Activated naive CD4-positive, alpha-beta T cell treated with Interleukin-2 at 50 U/mL for 16 hours (primary cell): ENCODE data around the gene ATAD3B.
A peak's percentile ranks its signal among the peaks of the same experiment; 100 is the strongest.
"Not testable (repeated sequence)": the region's sequence is repeated elsewhere in the genome, so short reads cannot be mapped to it uniquely, and the experiment has no call there.

Experiments used
- DNase-seq: peaks from one replicate; pipeline ENCODE4 v3.0.0-alpha.2; 2020

The ATAD3B gene

GRCh38 chr1:1482856-1483255 lies 11.3 kb downstream of the ATAD3B start:
- no peak for DNase-seq

- no peak for DNase-seq
Observed at GRCh38 chr1:1483714-1484113, 12.1 kb downstream of the ATAD3B start.

DNA sequence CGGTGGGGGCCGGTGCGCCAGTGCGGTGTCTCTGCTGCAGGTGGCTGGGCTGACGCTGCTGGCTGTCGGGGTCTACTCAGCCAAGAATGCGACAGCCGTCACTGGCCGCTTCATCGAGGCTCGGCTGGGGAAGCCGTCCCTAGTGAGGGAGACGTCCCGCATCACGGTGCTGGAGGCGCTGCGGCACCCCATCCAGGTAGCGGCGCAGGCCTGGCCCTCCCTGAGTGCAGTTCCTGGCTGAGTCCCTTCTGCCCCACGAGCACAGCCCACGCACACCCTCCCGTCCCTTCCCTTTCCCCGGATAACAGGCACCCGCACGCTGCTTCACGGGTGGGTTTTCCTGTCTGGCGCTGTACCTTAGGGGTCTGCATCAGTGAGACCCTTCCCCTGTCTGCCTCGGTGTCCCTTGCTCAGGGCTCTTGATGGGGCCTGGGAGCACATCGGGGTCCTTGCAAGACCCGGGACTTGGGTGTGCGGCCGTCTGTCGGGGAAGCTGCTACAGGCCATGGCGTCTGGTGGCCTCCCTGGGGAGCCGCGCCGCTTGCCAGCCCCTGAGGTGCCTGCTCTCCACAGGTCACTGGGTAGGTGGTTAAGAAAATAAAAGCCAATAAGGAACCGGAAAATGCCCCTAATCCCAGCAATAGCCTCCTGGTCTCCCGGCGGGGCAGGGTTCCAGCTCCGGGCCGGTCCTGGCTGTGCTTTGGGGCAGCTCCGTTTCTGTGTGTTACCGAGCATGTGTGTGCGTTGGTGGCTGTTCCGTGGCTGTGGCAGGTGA lies 13.6 kb downstream of the ATAD3B start:
- not testable (repeated sequence) for DNase-seq

DNA sequence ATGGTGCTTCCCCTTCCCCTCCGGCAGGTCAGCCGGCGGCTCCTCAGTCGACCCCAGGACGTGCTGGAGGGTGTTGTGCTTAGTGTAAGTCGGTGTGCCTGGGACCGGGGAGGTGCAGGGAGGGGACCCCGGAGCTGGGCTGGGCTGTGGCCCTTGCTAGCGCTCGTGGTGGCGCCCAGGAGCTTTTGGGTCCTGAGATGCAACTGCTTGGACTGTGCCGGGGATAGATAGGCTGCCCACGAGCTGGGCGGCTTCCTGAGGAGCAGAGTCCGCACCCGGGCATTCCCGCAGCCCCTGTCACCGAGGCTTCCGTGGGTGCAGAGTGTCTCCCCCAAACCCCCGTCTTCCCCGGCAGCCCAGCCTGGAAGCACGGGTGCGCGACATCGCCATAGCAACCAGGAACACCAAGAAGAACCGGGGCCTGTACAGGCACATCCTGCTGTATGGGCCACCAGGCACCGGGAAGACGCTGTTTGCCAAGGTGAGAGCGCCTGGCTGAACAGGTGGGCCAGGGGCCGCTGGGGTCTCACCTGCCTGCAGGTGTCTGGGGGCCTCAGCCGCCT lies 14.3 kb downstream of the ATAD3B start:
- not testable (repeated sequence) for DNase-seq

GRCh38 chr1:1487701-1488100 lies 16.1 kb downstream of the ATAD3B start:
- DNase-seq = no peak

DNA sequence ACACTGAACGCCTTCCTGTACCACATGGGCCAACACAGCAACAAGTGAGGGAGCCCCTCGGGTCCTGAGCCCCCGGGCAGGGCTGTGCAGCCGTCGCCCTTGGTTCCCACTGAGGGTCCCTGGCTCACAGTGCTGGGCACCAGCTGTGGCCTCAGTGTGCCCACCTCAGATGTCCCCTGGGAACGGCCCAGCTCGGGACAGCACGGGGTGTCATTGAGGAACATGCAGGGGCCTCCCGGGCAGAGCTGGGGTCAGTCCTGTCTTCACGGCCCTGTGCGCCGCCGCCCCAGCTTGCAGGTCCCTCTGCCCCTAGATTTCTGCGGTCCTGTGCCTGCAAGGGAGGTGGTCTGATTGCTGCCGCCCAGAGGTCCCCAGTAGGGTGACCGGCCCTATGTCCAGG lies 17.7 kb downstream of the ATAD3B start:
- no peak for DNase-seq

DNA sequence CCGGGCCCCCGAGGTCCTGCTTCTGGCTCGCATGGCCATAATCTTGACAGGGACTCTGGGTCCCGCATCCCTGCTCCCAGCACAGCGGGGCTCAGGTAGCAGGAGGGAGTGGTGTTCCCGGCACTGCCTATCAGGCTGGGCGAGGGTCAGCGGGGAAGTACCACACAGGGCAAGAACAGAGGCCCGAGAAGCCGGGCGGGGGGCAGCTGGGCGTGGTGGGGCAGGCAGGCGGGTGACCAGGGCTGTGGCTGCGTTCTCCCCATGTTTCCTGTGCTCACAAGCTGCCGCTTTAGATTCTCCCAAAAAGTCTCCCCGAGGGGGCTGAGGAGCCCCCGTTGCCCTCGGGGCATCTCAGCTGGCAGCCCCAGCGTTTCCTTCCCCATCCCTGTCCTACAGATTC lies 18.3 kb downstream of the ATAD3B start:
- DNase-seq = no peak

DNA sequence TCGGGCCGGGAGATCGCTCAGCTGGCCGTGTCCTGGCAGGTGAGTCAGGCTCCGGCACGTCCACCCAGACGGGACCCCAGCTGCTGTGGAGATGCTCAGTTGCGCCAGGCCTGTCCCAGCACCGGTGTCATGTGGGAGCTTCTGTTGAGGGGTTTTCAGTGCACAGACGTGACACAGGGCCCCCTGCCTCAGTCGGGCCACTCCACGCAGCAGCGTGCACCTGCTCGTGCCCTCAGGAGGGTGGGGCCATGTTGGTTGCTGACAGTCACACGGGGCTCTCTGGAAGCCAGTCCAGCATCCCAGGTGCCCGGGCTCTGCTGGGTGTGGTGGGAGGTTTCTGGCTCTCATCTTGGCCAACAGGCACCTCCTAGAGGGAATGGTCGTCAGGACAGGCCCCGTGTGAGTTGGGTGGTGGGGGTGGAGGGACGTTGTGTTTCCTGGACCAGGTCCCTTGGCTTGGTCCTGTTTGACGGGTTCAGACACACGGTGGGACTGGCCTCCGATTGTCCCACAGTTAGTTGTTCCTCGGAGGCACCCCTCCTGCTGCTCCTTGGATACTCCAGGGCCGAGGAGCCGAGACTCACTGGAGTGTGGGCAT lies 19.2 kb downstream of the ATAD3B start:
- no peak for DNase-seq

GRCh38 chr1:1491601-1492000 lies 20.0 kb downstream of the ATAD3B start:
- no peak for DNase-seq

DNA sequence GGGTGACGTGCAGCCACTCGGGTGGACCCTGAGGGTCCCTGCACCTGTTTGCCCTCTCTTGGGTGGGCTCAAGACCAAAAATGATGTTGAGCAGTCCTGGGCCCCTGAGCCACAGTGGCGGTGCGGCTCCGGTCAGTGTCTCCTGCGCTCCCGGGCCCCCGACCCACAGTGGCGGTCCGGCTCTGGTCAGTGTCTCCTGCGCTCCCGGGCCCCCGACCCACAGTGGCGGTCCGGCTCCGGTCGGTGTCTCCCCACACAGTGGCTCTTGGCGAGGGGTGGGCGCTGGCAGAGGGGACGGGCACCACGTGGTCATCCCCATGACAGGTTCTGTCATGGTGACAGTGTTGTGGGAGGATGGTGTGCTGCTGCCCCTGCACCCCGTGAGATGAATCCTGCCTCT lies 22.7 kb downstream of the ATAD3B start:
- DNase-seq = not testable (repeated sequence)

DNA sequence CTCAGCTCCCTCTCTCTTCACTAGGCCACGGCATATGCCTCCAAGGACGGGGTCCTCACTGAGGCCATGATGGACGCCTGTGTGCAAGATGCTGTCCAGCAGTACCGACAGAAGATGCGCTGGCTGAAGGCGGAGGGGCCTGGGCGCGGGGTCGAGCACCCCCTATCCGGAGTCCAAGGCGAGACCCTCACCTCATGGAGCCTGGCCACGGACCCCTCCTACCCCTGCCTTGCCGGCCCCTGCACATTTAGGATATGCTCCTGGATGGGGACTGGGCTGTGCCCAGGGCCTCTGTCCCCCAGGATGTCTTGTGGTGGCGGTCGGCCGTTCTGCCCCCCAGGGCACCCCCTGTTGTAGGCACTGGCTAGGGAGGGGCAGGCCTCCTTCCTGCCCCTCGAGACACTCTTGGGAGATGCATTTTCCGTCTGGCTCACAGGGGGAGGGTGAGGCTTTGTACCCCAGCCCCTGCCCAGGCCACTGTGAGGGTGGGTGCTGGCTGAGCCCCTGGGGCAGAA lies 24.0 kb downstream of the ATAD3B start:
- DNase-seq = not testable (repeated sequence)

GRCh38 chr1:1504777-1505365 lies 33.3 kb downstream of the ATAD3B start:
- DNase-seq = peak; percentile 79

- DNase-seq = peak; percentile 24
Observed at GRCh38 chr1:1505366-1505798, 33.8 kb downstream of the ATAD3B start.

DNA sequence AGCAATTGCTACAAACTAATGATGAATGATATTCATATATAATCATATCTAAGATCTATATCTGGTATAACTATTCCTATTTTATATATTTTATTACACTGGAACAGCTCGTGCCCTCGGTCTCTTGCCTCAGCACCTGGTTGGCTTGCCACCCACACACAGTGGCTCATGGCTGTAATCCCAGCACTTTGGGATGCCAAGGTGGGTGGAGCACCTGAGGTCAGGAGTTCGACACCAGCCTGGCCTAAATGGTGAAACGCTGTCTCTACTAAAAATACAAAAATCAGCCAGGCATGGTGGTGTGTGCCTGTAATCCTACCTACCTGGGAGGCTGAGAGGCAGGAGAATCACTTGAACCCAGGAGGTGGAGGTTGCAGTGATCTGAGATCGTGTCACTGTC lies 34.2 kb downstream of the ATAD3B start:
- DNase-seq = not testable (repeated sequence)

DNA sequence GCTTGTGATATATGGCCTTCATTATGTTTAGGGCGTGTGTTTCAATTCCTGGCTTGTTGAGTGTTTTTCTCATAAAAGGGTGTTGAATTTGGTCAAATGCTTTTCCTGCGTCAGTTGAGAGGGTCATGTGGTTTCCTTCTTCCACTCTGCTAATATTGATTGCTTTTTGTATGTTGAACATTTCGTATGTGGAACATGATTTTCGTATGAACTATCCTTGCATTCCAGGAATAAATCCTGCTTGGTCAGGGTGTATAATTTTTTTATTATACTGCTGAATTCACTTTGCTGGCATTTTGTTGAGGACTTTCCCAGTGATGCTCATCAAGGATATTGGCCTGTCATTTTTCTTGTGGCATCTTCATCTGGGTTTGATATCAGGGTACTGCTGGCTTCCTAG lies 35.7 kb downstream of the ATAD3B start:
- DNase-seq = no peak

DNA sequence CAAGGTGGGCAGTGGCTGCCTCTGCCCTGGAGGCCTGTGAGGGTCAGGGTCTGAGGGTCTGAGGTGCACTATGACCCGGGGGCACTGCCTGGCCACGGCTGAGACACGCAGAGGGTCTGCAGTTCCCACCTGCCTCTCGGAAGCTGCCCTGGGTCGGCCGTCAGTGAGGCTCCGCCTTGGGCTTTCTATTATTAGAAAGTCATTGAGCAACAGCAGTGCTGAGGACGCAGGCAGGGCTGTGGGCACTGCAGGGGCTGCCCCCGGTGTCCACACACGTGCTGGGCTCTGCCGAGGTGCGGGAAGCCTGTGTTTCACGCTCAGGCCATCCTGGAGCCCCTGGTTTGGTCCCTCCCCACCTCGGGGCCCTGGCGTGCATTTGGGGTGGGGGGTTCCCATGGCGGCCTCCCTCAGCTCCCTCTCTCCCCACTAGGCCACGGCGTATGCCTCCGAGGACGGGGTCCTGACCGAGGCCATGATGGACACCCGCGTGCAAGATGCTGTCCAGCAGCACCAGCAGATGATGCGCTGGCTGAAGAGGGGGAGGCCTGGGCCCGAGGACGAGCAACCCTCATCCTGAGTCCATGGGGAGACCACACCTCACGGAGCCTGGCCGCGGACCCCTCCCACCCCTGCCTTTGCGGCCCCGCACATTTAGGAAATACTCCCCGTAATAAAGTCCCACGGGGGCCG lies 37.4 kb downstream of the ATAD3B start:
- DNase-seq = not testable (repeated sequence)

DNA sequence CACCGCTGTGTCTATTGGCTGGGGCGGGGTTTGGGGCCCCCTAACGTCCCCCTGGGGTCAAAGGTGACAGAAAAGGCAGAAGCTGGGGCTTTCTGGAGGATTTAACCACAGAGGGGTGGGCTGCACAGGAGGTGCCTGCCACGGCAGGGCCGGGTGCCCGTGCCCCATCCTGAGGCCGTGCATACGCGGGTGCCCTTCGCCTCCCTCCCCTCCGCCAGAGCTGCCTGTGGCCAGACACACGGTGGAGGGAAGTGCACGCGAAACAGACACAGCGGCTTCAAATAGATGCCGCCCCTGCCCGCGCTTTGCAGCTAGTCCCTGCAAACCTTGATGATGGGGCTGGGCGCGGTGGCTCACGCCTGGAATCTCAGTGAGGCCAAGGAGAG lies 37.9 kb downstream of the ATAD3B start:
- not testable (repeated sequence) for DNase-seq

DNA sequence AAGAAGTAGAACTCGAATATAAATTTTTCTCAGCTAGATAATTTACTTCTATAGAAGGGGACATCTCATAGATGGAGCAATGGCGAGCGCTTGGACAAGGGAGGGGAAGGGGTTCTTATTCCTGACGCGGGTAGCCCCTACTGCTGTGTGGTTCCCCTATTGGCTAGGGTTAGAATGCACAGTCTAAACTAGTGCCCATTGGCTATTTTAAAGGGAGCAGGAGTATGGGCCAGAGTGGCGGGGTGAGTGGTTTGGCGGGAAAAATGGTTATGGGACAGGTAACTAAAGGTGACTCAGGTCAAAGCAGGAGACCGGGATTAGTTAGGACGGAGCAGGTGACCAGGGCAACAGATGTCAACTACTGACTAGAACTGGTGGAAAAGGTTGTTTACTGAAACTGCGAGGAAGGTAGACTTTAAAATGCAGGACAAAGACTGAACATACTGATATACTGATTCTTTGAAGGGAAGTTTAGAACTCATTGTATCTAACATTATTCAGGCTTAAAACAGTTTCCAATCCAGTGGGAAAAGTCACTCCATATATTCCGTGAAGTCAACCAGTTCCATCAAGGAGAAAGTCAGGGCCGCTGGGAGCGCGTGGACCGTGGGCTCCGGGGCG lies 39.5 kb downstream of the ATAD3B start:
- no peak for DNase-seq

- peak; percentile 97 for DNase-seq
Observed at GRCh38 chr1:1511533-1512285, 40.1 kb downstream of the ATAD3B start, which contains the start of gene ATAD3A. Gene ATAD3A (plus strand): TSS chr1:1512162. CDS start chr1:1512269, 107 bp downstream.

GRCh38 chr1:1512425-1512824 lies 40.9 kb downstream of the ATAD3B start:
- peak; percentile 22 for DNase-seq

DNA sequence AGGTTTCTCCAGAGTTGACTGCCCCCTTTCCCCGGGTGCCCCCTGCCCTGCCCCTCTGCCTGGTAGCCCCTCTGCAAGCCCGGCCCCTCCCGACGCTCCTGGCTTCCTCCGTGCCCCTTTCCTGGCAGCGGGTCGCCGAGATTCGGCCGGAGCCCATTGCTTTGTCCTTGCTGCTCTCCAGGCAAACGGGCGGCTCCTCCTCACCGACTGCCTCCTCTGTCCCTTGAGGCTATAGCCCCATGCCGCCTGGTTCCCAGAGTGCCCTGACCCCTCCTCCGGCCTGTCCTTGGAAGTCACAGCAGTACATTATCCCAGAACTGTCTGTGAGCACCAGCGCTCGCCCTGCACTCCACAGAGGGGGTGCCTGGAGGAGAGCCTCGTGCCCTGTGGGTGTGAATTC lies 42.1 kb downstream of the ATAD3B start:
- not testable (repeated sequence) for DNase-seq

GRCh38 chr1:1514376-1514775 lies 42.8 kb downstream of the ATAD3B start:
- not testable (repeated sequence) for DNase-seq
